ENCODE measurements around the gene NIPAL4.
"Not testable (repeated sequence)": the region's sequence is repeated elsewhere in the genome, so short reads cannot be mapped to it uniquely, and the experiment has no call there.

NIPAL4 gene

DNA sequence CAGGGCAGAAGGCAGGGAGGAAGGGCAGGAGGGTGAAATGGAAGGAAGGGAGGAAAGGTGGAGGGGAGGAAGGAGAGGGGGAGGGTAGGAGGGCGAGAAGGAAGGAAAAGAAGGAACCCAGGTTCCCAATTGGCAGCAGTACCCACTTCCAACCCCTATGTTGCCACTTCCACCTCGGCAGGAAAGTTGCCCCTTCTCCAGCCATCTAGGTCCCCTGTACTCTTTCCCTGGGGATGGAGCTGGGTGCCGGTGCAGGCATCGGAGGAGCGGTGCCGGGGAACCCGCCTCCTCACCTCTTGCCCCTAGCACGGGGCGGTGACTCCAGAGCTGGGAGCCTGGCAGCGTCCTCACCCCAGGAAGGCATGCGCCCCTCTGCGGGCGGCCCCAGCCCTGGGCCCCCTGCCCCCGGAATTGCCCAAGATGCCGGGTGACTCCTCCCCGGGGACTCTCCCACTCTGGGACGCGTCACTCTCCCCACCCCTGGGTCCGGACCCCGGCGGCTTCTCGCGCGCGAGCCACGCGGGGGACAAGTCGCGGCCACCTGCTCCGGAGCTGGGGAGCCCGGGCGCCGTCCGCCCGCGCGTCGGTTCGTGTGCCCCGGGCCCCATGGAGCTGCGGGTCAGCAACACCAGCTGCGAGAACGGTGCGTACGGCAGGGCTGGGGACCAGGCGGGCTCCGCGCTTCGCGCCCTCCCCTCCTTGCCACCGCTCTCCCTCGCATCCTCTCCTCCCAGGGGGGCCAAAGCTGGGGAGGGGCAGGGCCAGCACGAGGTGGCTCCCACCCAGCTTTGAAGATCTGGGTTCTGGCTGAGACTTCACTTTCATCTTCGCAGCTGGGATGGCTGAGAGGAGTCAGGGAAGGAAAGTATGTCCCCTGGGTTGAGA is at the start of gene NIPAL4:
TSS of gene NIPAL4 (plus strand) at position 499 of the 885 bp plus-strand sequence. CDS start at position 607, 108 bp downstream.
- peak; percentile 45 for DNase-seq (ENCODE audit: low read depth)

DNA sequence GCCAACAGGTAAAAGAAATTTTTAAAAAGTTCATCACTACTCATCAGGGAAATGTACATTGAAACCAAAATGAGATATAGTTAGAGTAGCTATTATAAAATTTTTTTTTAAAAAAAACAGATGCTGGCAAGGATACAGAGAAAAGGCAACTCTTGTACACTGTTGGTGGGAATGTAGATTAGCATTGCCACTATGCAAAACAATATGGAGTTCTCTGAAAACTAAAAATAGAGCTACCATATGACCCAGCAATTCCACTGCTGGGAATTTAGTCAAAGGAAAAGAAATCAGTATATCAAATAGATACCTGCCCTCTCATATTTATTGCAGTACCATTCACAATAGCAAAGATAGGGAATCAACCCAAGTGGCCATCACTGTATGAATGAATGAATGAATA is 44.2 kb upstream of the NIPAL4 start:
- DNase-seq (ENCODE audit: low read depth): no peak

DNA sequence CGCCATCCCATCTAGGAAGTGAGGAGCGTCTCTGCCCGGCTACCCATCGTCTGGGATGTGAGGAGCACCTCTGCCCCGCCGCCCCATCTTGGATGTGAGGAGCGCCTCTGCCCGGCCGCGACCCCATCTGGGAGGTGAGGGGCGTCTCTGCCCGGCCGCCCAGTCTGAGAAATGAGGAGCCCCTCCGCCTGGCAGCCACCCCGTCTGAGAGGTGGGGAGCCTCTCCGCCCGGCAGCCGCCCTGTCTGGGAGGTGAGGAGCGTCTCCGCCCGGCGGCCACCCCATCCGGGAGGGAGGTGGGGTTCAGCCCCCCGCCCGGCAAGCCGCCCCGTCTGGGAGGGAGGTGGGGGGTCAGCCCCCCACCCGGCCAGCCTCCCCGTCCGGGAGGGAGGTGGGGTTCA is 40.5 kb upstream of the NIPAL4 start:
- DNase-seq (ENCODE audit: low read depth): not testable (repeated sequence)

DNA sequence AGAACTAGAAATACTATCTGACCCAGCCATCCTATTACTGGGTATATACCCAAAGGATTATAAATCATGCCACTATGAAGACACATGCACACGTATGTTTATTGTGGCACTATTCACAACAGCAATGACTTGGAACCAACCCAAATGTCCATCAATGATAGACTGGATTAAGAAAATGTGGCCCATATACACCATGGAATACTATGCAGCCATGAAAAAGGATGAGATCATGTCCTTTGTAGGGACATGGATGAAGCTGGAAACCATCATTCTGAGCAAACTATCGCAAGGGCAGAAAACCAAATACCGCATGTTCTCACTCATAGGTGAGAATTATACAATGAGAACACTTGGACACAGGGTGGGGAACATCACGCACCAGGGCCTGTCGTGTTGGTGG is 30.1 kb upstream of the NIPAL4 start:
- DNase-seq (ENCODE audit: low read depth): not testable (repeated sequence)

DNA sequence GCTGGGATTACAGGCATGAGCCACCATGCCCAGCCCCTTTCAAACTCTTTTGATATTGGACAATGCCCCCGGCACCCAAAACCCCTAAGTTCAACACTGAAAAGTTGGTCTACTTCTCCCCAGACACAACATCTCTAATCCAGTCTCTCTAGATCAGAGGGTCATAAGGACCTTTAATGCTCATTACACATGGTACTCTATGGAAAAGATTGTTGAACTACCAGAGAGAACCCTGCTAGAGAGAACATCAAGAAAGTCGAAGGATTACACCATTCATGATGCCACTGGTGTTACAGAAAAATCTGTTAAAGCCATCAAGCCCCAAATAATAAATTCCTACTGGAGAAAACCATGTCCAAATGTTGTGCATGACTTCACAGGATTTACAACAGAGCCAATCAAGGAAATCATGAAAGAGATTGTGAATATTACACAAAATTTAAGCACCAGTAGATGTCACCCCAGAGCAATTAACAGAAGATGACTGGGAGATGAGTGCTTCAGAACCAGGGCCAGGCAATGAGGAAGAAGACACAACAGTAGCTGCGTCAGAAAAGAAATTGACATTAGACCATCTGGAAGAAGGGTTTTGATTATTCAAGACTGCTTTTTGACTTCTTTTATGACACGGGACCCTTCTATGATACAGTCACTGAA is 28.3 kb upstream of the NIPAL4 start:
- DNase-seq (ENCODE audit: low read depth): no peak

DNA sequence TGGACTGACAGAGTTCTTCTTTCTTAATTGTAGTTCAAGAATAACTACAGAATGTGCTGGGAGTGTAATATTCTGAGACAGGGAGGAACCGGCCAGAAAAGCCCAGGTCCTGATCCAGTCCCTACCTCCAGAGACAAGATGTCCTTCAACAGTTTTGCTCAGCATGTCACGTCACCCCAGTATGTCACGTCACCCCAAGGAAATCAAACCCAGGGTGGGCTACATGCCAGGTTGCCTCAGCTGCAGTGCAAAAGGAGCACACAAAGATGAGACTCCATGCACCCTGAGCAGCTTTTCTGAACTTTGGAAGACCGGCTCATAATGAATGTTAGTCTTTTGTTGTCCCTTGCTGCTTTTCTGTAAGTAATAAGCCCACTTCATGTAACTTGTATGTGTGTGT is 25.9 kb upstream of the NIPAL4 start:
- DNase-seq (ENCODE audit: low read depth): no peak

DNA sequence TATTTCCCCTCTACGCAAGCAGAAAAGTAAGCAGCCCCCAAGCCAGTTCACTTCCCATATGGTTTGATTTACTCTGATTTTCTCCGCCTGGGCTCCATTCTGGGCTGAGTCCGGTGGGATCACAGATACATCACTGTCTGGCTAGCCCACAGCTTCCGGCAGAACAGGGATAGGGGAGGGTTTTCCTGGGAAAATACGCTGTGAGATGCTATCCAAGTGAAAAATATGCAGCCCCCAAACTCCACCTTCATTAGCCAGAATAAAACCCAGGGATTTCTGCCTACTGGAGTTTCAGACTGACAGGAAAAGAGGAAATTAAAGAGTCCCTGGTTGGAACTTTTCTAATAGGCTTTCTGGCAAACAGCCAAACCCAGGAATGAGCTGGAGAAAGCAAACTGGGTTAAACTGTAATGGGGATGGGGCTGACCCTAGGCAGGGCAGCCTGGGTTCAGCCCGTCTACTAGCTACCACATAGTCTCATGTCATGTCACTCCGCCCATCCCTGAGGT is 16.9 kb upstream of the NIPAL4 start:
- no peak for DNase-seq (ENCODE audit: low read depth)

DNA sequence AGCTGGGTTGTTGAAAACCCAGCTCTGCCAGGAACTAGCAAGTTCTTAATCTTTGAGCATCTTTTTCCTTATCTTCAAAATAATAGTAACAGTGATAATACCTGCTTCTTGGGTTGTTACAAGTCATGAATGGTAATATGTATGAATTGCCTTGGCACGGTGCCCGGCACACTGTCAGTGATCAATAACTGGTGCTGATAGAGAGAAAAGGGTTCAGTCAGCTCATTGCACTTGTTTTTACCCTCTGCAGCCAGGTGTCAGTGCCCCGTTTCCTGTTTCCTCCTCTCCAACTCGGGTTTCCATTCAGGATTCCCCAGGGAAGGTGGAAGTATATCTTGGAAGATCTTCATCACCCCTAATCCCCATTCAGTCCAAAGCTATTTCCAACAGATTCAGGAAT is 15.8 kb upstream of the NIPAL4 start:
- DNase-seq (ENCODE audit: low read depth): no peak

DNA sequence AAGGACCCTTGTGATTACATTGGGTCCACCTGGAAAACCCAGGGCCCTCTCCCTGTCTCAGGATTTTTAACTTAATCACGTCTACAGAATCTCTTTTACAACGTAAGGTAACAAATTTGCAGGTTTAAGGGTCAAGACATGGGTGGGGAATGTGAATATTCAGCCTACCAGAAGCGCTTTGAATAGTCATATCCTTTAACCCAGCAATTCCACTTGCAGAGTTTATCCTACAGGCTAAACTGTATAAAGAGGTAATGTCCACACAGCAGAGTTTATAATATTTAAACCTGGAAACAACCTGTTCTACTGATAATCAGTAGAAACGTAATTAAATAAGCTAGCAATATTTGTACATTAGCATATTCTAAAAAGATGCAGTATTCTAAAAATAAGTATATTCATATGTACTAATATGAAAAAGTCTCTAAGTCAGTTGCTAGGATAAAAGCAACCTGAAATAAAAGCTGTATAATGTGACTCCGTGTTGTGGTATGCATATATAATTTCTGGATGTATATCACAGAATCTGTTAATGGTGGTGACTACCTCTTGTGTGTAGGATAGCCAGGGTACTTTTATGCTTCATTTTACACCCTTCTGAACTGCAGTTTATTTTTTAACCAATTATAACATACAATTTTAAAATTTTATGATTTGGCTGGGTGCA is 14.1 kb upstream of the NIPAL4 start:
- no peak for DNase-seq (ENCODE audit: low read depth)

DNA sequence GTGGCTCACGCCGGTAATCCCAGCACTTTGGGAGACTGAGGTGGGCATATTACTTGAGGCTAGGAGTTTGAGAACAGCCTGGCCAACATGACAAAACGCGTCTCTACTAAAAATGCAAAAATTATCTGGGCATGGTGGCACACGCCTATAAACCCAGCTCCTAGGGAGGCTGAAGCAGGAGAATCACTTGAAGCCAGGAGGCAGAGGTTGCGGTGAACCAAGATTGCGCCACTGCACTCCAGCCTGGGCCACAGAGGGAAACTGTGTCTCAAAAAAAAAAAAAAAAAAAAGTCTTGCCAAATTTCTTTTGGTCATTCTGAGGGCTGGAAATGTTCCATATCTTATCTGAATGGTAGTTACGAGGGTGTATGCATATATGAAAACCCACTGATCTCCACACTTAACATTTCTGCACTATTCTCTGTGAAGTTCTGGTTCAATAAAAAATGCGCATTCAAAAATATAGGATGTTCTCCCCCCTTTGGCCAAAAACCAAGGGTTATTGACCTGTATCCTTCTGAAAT is 13.5 kb upstream of the NIPAL4 start:
- no peak for DNase-seq (ENCODE audit: low read depth)

DNA sequence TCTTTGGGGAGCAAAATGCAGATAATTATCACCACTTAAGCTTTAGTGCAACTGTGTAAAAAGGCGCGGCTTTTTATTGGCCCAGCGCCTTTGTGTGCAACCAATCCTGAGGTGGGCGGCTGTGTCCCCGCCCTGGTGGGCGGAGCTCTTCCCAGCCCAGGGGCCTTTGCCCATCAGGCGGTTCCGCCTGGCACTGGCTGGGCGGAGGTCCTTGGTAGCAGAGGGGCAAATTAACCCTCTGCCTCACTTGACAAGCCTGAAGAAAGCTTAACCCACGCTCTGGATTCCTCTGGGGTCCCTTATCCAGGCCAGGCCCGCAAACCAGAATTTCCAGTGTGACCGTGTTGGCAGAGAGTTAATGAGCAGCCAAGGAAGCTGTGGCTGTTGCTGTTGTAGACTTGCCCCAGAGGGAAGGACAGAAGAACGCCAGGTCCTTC is 12.8 kb upstream of the NIPAL4 start:
- DNase-seq (ENCODE audit: low read depth): no peak

DNA sequence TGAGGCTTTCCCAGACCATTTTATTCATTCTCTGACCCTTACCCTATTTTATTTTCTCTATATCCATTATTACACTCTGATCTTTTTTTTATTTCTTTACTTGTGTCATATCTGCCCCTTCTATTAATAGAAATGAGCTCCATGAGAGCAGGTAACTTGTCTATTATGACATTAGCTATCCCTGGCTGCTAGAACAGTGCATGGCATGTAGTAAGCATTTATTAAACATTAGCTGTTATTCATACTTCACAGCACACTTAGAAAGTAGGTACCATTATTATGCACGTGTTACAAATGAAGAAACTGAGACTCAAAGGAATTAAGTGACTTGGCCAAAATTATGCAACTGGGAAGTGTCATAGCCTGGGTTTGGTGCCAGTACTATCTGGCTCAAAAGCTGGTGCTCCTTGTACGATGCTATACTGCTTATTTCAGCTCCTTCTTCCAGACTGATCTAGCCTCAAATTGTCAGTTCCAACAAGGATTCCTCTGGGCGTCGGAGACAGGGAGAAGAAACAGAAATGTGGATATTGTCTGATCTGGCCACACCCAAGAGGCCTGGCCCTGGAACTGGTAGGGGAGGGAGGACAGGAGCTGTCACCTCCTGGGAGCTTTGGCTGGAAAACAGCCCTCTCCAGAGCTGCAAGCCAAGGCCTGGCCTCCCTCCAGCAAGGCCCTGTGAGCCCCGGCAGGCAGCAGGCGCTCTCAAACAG is 10.8 kb upstream of the NIPAL4 start:
- no peak for DNase-seq (ENCODE audit: low read depth)

DNA sequence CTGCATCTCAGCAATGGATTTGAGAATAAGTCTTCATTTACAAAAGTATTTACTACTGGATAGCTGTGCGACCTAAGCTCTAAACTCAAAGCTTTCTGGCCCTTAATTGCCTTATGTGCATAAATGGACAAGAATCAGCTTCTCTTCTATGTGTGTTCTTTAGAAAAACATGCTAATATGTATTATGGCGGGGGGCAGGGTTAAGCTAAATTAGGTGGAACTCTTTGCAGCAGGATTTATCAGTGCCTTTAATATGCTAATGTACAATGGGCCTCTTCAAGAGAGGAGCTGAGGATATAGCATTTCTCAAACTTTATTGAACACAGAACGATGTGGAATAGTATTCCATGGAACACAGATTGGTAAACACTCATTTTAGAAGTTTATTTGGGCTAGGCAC is 10.0 kb upstream of the NIPAL4 start:
- no peak for DNase-seq (ENCODE audit: low read depth)

DNA sequence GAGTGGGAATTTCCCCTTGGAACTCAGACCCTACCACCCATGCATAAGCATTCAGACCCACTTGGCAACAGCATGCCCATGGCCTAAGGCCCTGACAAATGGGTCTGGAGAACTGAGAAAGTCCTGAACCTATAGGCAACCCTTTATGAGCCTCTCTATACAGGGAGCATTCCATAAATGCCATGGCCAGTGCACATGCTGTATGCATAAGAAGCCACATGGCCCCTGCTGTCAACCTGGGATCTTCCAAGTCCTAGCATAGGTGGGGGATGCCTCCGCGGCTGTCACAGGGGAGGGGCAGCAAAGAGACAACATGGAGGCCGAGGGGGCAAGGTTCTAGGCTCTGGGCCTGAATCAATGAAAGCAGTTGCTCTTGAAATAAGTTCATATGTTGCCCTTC is 8.2 kb upstream of the NIPAL4 start:
- DNase-seq (ENCODE audit: low read depth): no peak

DNA sequence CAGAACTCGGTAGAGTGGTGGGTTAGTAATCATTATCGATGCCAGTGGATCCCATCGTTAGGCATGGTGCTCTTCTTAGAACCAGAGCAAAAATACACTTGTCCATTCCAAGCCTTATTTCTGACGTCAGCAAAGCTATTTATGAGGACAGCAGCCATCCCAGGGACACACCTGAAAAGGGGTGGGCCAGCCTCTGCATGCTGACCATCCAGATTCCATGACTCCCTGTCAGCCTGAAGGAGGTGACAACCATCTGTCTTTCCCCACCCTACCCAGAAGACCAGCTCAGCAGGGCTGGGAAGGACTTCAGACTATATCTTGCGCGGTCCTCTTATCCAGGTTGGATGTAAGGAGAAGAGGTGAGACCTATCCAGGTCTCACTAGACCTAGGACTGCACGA is 5.7 kb upstream of the NIPAL4 start:
- DNase-seq (ENCODE audit: low read depth): no peak

DNA sequence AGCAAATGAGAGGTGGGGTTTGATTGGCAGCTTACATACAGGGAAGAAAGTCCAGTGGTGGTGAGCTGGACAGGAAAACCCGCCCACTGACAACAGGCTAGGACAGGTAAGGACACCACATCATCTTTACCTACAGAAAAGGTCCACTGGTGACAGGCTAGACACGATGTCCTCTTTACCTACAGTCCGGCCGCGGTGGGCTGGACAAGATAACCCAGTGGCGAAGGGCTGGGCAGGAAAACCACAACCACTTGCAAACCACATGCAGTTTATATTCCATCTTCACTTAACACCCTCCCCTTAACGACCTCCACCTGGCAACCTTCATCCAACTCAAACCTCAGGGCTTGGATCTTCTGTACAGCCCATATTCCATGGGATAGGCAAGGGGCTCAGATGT is 5.0 kb upstream of the NIPAL4 start:
- no peak for DNase-seq (ENCODE audit: low read depth)

DNA sequence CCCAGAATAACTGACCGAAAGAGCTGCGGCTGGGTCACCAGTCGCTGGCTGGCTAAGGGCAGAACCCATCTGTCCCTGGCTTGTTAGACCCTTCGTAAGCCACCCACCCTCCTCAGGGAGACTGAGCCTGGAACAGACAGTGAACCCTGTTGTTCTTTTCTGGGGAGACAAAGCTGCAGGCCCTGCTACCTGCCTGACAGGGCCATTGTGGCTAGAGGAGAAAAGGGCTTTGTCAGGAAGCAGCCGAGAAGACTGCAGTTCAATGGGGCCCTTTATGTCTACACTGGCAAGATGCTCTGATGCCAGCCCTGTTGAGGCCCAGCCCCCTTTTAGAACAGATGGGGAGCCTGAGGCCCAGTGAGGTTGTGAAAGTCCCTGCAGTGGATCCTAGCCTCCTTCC is 3.7 kb upstream of the NIPAL4 start:
- DNase-seq (ENCODE audit: low read depth): no peak

DNA sequence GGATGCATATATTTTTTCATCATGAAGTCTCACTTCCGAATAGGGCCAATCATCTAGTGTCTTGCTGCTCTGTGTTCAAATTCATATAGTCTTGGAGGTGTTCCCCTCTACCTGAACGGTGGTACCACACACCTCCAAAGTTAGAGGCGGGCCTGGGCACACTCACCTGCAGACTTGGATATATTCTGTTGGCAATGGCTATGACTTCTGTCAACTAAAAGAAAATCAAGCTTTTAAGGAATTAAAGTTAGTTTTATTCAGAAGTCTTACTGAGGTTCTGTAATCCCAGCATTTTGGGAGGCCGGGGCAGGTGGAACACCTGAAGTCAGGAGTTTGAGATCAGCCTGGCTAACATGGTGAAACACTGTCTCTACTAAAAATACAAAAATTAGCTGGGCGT is 2.6 kb upstream of the NIPAL4 start:
- no peak for DNase-seq (ENCODE audit: low read depth)

DNA sequence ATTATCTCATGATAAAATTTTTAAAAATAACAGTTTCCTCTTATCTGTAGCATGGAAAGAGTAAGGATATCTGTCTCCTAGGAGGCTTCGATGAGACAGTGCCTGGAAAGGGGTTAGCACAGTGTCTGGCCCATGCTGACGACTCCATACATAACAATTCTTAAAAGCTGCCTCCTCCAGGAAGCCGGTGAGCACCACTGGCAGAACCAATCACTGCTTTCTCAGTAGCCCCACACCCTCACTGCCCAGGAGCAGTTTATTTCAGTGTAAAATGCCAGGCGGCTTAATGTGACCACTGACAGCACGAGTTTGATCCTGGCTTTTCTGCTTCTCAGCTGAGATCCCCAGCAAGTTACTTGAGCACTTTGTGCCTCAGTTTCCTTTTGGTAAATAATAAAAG is 1.2 kb upstream of the NIPAL4 start:
- DNase-seq (ENCODE audit: low read depth): no peak

DNA sequence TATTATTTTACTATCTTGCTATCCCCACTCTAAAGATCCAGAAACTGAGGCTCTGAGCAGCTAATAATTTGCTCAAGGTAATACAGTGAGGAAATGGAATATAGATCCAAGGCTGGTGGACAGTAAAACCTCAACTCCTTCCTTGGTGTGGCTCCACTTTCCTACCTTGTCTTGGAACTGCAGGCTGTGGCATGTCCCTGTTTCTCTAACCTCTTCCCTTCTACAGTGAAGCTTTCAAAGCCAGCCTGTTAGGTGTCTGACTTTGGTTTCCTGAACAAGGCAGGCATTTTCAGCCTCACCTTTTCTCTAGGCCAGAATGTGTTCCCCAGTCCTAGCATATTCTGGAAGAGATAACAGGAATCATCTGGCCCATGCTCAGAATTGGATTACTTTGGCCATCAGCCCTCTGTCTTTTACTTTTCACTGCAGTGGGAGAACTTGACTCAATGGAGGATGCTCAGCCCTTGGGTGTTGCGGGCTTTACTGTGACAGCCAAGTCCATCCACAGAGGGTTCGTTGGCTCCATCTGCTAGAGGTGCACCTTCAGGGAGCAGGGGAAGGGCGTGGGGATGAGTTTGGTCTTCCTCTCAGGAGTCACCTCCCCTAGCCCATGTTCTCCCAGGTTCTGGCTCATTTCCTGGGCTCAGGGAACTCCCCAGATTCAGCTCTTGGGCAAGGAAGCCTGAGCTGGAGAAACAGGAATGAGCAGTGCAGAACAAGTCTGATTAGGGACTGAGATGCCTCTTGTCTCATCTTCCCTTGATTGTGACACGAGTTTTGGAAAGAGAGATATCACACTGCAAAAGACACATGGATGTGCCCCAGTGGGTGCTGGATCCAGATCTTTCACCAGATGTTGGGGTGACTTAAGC is 1.1 kb downstream of the NIPAL4 start:
- DNase-seq (ENCODE audit: low read depth): no peak

DNA sequence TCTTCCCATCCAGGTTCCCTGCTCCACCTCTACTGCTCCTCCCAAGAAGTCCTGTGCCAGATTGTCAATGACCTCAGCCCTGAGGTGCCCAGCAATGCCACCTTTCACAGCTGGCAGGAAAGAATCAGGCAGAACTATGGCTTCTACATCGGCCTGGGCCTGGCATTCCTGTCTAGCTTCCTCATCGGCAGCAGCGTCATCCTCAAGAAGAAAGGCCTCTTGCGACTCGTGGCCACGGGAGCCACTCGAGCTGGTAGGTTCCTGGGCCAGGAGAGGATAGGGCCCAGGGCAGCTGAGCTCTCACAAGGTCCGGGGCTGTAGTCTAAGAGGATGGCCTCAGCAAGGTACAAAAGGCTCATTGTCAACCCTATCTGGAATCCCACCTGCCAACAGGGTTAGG is 3.1 kb downstream of the NIPAL4 start:
- no peak for DNase-seq (ENCODE audit: low read depth)
